Dedifferentiated amniotic fluid mesenchymal stem cell (primary cell): ENCODE results near the gene SARS1.
"Not testable (repeated sequence)": the region's sequence is repeated elsewhere in the genome, so short reads cannot be mapped to it uniquely, and the experiment has no call there.

Experiments
- DNase-seq: peaks from one replicate; pipeline ENCODE4 v3.0.0-alpha.2; 2016; ENCODE audit errors: extremely low spot score

Gene SARS1

GRCh38 chr1:109274533-109275476 is 61.1 kb downstream of the SARS1 start:
- peak; percentile 26 for DNase-seq

GRCh38 chr1:109275706-109276345 is 62.1 kb downstream of the SARS1 start:
- DNase-seq: no peak

- DNase-seq: peak; percentile 34
Observed at GRCh38 chr1:109277434-109278204, 63.9 kb downstream of the SARS1 start.

- DNase-seq: no peak
Observed at GRCh38 chr1:109279615-109280278, 66.0 kb downstream of the SARS1 start.

- no peak for DNase-seq
Observed at GRCh38 chr1:109280862-109281261, 67.1 kb downstream of the SARS1 start.

GRCh38 chr1:109281680-109282496 is 68.2 kb downstream of the SARS1 start:
- DNase-seq: no peak

- DNase-seq: no peak
Observed at GRCh38 chr1:109282497-109282951, 68.8 kb downstream of the SARS1 start.

- peak; percentile 95 for DNase-seq
Observed at GRCh38 chr1:109282952-109283747, 69.4 kb downstream of the SARS1 start, which contains the start of gene PSRC1. TSS of gene PSRC1 (minus strand) at chr1:109283145.

GRCh38 chr1:109283748-109284600 is 70.3 kb downstream of the SARS1 start:
- no peak for DNase-seq

GRCh38 chr1:109286762-109287161 is 73.0 kb downstream of the SARS1 start:
- DNase-seq: not testable (repeated sequence)
